ENCODE results near the gene CPT1A. TPM values are rescaled to one million over a fixed set of nuclear protein-coding genes. Genes with fewer than 3 reads are reported as not detected.

CPT1A gene
- total RNA-seq, 2 donors from 2014 or later: 33.3 to 55.2 TPM

DNA sequence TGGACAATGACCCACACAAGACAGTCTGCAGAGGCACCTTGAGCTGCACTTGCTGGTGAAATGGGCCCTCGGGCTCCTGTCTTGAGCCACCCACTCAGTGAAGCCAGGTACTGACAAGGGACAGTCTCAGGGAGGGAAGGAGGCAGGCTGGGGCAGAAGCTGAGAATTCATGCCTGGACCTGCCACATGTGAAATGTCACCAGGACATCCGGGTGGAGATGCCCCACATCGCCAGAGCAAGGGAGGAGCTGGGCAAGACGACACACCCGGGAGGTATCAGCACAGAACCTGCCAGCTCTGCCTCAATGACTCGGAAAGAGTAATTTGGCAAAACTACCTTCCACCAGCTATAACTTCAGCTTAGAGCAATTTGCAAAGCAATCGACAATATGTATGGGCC, 23.5 kb downstream of the CPT1A start:
- 40% methylated on average over 7 of the region's 7 CpGs for WGBS
- Histone ChIP-seq H3K27me3 (replicated peaks; ENCODE audit: insufficient read depth) (no peaks in the 10 kb centered on the region), H3K4me1 (replicated peaks) (no peaks in the 10 kb centered on the region), H3K36me3 (no peaks in the 10 kb centered on the region), H3K4me3 (no peak overlapping the region), H3K9me3 (no peaks in the 10 kb centered on the region), H3K27ac (peak overlapping the region in 1 of 2 donors; percentile 10)
- peak; percentile 64 for DNase-seq (ENCODE audit: low spot score)
- intact Hi-C loops (cut with DNase I): no loop called here
- TF ChIP-seq POLR2A (IDR thresholded peaks at IDR 0.05) (no peak), POLR2AphosphoS5 (IDR thresholded peaks at IDR 0.05) (peak; percentile 41), CTCF (IDR thresholded peaks at IDR 0.05) (no peak)

- intact Hi-C loops (cut with DNase I): no loop called here
Measured at GRCh38 chr11:68817554-68817953, 24.2 kb downstream of the CPT1A start.

DNA sequence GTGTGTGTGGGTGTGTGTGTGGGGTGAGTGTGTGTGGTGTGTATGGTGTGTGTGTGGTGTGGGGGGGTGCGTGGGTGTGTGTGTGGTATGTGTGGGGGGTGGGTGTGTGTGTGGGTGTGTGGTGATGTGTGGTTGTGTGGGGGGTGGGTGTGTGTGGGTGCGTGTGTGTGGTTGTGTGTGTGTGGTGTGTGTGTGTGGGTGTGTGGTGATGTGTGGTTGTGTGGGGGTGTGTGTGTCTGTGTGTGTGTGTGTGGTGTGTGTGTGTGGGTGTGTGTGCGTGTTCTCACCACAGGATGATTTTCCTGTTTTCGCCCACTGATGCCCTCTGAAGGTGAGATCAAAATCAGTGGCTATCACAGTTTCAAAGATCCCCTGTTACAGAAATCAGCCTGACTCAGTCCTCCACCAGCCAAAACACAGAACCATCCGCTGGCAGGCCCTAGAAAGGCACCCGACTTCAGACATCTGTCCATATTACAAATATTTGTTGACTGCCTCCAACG, 24.7 kb downstream of the CPT1A start:
- 65% methylated on average over 7 of the region's 7 CpGs for WGBS
- H3K9me3 ChIP-seq: no peaks in the 10 kb centered on the region
- intact Hi-C loops (cut with DNase I): no loop called here
- H3K4me1 ChIP-seq (replicated peaks): no peaks in the 10 kb centered on the region
- no peak for TF ChIP-seq POLR2A (IDR thresholded peaks at IDR 0.05)
- no peak overlapping the region for H3K27ac ChIP-seq
- no peak for DNase-seq (ENCODE audit: low spot score)
- H3K27me3 ChIP-seq (replicated peaks; ENCODE audit: insufficient read depth): no peaks in the 10 kb centered on the region
- H3K36me3 ChIP-seq: no peaks in the 10 kb centered on the region
- H3K4me3 ChIP-seq: no peak overlapping the region

More at GRCh38 chr11:68817554-68817953, 24.2 kb downstream of the CPT1A start:
- H3K27me3 ChIP-seq (replicated peaks; ENCODE audit: insufficient read depth): no peaks in the 10 kb centered on the region
- peak overlapping the region in 1 of 2 donors; percentile 10 for H3K27ac ChIP-seq
- no peaks in the 10 kb centered on the region for H3K36me3 ChIP-seq
- no peak overlapping the region for H3K4me3 ChIP-seq
- 90% methylated on average over 4 of the region's 4 CpGs for WGBS
- DNase-seq (ENCODE audit: low spot score): no peak
- H3K4me1 ChIP-seq (replicated peaks): no peaks in the 10 kb centered on the region
- TF ChIP-seq CTCF (IDR thresholded peaks at IDR 0.05): no peak
- H3K9me3 ChIP-seq: no peaks in the 10 kb centered on the region

DNA sequence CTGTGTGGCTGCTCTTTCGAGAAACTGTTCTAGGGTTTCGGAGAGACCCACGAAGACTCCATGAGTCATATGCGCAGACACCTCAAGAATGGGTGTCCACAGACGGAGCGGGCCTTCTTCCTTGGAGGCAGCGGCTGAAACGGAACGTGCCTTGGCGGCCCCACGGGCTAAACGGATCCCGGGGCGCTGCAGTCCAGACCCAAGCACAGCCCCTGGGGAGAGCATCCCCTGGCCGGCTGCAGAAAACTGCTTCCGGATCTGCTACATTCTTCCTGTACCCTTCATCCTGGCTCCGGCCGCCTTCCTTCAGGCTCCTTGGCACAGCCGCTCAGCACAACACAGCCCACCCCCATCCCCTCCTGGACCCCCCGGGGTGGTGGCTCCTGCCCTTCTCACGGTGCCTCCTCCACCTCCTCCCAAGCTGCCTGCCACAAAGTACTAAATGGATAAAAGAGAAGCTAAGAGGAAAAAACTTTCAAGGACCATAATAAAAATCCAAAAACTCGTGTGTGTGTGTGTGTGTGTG, 25.4 kb downstream of the CPT1A start:
- H3K27ac ChIP-seq: no peak overlapping the region
- H3K36me3 ChIP-seq: no peaks in the 10 kb centered on the region
- H3K9me3 ChIP-seq: no peaks in the 10 kb centered on the region
- DNase-seq (ENCODE audit: low spot score): no peak
- H3K4me3 ChIP-seq: no peak overlapping the region
- WGBS: 74% methylated on average over 22 of the region's 22 CpGs
- no peaks in the 10 kb centered on the region for H3K4me1 ChIP-seq (replicated peaks)
- intact Hi-C loops (cut with DNase I): no loop called here
- H3K27me3 ChIP-seq (replicated peaks; ENCODE audit: insufficient read depth): no peaks in the 10 kb centered on the region
- no peak for TF ChIP-seq CTCF (IDR thresholded peaks at IDR 0.05)
- TF ChIP-seq POLR2A (IDR thresholded peaks at IDR 0.05): no peak
- no peak for TF ChIP-seq POLR2AphosphoS5 (IDR thresholded peaks at IDR 0.05)

GRCh38 chr11:68813773-68814172, 27.9 kb downstream of the CPT1A start:
- DNase-seq (ENCODE audit: low spot score): no peak
- Histone ChIP-seq H3K27ac (no peak overlapping the region), H3K9me3 (no peaks in the 10 kb centered on the region), H3K27me3 (replicated peaks; ENCODE audit: insufficient read depth) (no peaks in the 10 kb centered on the region), H3K36me3 (no peaks in the 10 kb centered on the region), H3K4me1 (replicated peaks) (no peaks in the 10 kb centered on the region), H3K4me3 (no peak overlapping the region)
- TF ChIP-seq POLR2A (IDR thresholded peaks at IDR 0.05): no peak
- TF ChIP-seq POLR2AphosphoS5 (IDR thresholded peaks at IDR 0.05): no peak
- no peak for TF ChIP-seq CTCF (IDR thresholded peaks at IDR 0.05)
- intact Hi-C loops (cut with DNase I): no loop called here
- WGBS: 94% methylated on average over 11 of the region's 11 CpGs

Measured in prostate gland (tissue), 2 donors.